ENCODE data around the gene SLC5A11.

Gene SLC5A11

GRCh38 chr16:24925163-24925562 is 79.4 kb downstream of the SLC5A11 start:
- no peak for DNase-seq

DNA sequence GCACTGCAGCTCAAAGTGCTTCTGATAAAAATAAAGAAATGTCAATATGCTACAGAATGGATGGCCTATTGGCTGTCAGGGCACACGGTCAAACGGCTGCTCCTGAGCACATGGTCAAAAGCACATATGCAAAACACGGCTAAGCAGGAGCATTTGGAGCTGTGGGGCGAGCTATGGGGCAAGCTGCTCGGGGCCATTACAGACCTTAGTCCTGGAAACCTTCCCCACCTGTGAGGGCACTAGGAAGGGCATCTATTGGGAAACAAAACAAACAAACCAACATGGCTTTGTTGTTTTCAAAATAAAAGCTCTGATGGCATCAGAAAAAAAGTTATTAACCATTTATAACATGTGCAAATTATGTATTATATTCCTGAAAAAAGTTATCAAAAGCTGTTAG is 83.6 kb downstream of the SLC5A11 start:
- no peak for DNase-seq

DNA sequence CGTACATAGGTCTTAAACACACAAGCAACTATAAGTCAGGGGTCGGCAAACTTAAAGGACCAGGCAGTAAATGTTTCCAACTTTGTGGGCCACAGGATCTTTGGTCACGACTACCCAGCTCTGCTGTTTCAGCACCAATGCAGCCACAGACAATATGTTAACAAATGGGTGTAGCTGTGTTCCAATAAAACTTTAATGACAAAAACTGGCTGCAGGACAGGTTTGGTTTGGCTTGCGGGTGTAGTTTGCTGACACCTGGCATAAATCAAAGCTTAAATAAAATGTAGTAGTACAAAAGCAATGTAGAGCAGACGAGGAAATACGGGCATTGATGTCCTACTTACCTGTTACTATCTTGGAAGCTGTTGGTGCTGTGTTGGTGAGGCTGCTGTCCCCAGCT is 84.7 kb downstream of the SLC5A11 start:
- DNase-seq: no peak

DNA sequence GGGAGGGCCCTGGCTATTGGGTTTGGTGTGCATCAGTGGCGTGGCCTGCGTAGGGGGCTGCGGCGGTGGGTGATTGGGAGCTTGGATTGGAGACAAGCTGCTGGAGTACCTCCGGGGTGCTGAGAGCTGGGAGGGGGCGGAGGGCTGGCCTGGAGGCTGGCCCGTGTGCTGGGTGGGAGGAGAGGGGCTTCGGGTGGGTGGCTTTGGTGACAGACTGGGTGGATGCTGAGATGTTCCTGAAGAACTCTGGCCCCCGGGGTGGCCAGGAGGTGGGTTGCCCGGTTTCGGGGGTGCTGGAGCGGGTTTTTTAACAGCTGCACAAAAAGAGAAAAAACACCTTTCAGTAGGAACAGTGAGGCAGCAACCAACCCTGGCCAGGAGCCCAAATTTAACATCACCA is 85.3 kb downstream of the SLC5A11 start:
- no peak for DNase-seq

DNA sequence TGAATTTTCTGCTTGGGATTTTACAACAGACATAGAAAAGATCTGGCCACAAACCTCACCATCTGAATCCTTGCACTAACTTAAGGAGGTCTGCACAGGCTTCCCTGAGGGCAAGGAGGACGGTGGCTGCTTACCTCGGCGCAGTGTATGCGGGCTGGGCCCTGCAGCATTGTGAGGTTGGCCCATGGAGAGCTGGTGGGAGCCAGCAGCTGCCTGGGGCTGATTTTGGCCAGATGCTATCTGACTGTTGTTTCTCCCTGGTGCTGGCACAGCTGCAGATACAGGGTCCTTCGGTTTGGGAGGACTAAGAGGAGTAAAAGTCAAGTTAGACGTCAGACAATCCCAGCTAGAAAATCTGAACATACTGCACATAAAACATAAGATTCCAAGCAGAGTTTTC is 89.6 kb downstream of the SLC5A11 start:
- DNase-seq: no peak

GRCh38 chr16:24936151-24936550 is 90.4 kb downstream of the SLC5A11 start:
- no peak for DNase-seq

DNA sequence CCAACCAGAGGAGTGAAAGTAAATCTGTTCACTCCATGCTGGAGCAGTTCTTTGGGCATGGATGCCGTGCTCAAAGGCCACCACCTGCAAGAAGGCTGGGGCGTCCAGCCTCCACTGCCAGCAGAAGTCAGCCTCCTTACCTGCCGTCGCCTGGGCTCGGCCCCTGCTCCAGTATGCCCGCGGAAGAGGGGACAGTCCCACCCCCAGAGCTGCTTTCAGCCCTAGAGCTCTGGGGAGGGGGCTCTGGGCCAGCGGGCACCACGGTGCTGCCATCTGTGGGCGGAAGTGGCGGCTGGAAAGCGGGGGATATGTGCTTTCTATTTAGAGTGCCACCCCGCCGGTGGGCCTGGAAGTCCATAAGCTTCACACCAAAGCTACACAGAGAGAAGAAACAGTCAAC is 93.5 kb downstream of the SLC5A11 start:
- DNase-seq: no peak

GRCh38 chr16:24939738-24940137 is 94.0 kb downstream of the SLC5A11 start:
- DNase-seq: no peak

DNA sequence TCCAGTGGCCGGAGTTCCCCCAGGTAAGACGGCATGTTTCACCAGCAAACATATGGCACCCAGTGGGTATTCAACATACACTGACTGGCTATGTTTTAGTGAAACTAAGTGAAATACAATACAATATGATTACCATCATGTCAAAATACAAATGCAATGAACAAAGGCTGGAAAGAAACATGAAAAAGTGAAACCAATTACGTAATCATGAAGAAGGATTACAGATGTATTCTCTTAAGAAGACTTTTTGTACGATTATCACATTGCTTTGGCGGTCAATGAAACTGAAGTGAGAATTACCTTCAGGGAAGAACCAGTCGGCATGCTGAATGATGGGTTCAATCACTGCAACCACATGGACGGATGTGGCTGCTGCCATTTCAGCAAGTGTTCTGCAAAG is 97.7 kb downstream of the SLC5A11 start:
- DNase-seq: no peak

DNA sequence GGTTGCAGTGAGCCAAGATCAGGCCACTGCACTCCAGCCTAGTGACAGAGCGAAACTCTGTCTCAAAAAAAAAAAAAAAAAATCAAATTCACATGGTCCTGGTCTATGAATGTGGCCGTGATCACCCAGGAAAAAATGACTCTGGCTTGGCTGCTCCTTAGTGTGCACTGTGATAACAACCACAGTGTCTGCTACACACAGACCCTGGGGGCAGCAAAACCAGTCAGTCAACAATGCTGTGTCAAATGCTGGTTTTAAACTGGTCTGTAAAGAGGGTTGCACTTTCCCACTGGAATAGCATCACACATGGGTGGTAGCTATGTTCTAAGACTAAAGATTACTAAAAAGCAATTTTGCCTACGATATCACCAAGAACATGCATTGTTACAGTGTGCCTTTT is 98.4 kb downstream of the SLC5A11 start:
- DNase-seq: no peak

DNA sequence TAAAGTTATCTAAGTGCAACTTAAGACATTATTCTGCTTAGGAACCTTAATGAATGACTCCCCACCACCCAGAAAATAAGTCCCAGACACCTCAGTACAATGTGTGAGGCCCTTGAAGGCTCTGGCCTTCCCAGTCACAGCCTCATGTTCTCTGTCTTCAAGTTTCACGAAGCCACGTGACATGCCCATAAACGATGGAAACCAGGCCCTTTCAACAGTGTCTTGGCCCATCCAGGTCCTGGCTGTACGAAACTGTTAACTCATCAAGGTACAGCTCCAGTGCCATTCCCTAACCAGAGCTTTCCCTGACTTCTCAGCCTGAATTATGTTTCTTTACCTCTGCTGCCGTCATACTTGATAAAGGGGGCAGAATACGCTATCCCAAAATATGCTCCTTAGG is 100.4 kb downstream of the SLC5A11 start:
- DNase-seq: no peak

- DNase-seq: no peak
Observed at GRCh38 chr16:24950275-24950674, 104.5 kb downstream of the SLC5A11 start.

- no peak for DNase-seq
Observed at GRCh38 chr16:24953306-24953705, 107.5 kb downstream of the SLC5A11 start.

GRCh38 chr16:24953721-24954120 is 108.0 kb downstream of the SLC5A11 start:
- DNase-seq: no peak

DNA sequence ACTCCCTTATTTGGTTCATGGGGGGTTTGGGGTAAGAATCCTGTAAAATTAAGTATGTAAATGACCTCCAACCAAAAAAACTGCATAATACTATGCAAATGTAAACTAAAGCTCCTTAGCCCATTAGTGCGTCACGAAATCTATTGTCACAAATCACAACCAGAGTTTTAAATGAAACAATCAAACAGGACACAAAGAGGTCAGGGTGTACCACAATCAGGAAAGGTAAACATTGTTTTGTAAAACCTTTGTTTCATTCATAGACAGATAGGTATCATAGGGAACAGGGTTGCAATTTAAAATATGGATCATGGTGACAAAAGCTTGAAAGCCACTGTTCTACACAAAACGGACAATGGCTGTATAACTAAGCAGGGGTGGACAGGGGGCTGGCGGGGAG is 108.4 kb downstream of the SLC5A11 start:
- no peak for DNase-seq

- DNase-seq: no peak
Observed at GRCh38 chr16:24955975-24956731, 110.4 kb downstream of the SLC5A11 start.

GRCh38 chr16:24957887-24958286 is 112.1 kb downstream of the SLC5A11 start:
- DNase-seq: no peak
